ENCODE measurements around the gene RUNX2. TPM values are rescaled to one million over a fixed set of nuclear protein-coding genes. Genes with fewer than 3 reads are reported as not detected.

The RUNX2 gene
- total RNA-seq, 6 experiments from 2014 or later, result 7.4 to 12.7 (median 10.8) TPM

- no peak for DNase-seq
- Mint-ChIP-seq H3K36me3 (ENCODE audit: low read depth) (peaks cover 53% of the 10 kb centered on the region), H3K27ac (no peak overlapping the region; the same call in 1 of the 2 replicates), H3K4me1 (ENCODE audit: low read depth) (peaks cover 19% of the 10 kb centered on the region), H3K27me3 (ENCODE audit: insufficient read depth) (no peaks in the 10 kb centered on the region), H3K4me3 (no peak overlapping the region), H3K9me3 (no peaks in the 10 kb centered on the region)
- no peak for TF ChIP-seq CTCF (IDR thresholded peaks at IDR 0.05)
Measured at GRCh38 chr6:45498591-45498990, 170.5 kb downstream of the RUNX2 start.

GRCh38 chr6:45500924-45501816 lies 173.0 kb downstream of the RUNX2 start:
- DNase-seq, result no peak

GRCh38 chr6:45502456-45502855 lies 174.3 kb downstream of the RUNX2 start:
- Mint-ChIP-seq H3K36me3 (ENCODE audit: low read depth) (peaks cover 36% of the 10 kb centered on the region), H3K27ac (no peak overlapping the region), H3K4me3 (no peak overlapping the region), H3K4me1 (ENCODE audit: low read depth) (peaks cover 42% of the 10 kb centered on the region), H3K9me3 (no peaks in the 10 kb centered on the region), H3K27me3 (ENCODE audit: insufficient read depth) (no peaks in the 10 kb centered on the region)
- DNase-seq, result no peak
- TF ChIP-seq CTCF (IDR thresholded peaks at IDR 0.05), result no peak

More at GRCh38 chr6:45500924-45501816, 173.0 kb downstream of the RUNX2 start:
- Mint-ChIP-seq H3K27me3 (ENCODE audit: insufficient read depth) (no peaks in the 10 kb centered on the region), H3K4me1 (ENCODE audit: low read depth) (peaks cover 40% of the 10 kb centered on the region), H3K36me3 (ENCODE audit: low read depth) (peaks cover 45% of the 10 kb centered on the region), H3K9me3 (no peaks in the 10 kb centered on the region), H3K4me3 (no peak overlapping the region), H3K27ac (no peak overlapping the region)
- no peak for TF ChIP-seq CTCF (IDR thresholded peaks at IDR 0.05)

GRCh38 chr6:45504947-45505346 lies 176.8 kb downstream of the RUNX2 start:
- peak overlapping the region; percentile 93 for H3K27ac Mint-ChIP-seq
- peak; percentile 70 for DNase-seq
- H3K4me3 Mint-ChIP-seq, result peak overlapping the region; percentile 81
- no peaks in the 10 kb centered on the region for H3K9me3 Mint-ChIP-seq
- H3K36me3 Mint-ChIP-seq (ENCODE audit: low read depth), result peaks cover 29% of the 10 kb centered on the region
- TF ChIP-seq CTCF (IDR thresholded peaks at IDR 0.05), result no peak
- H3K4me1 Mint-ChIP-seq (ENCODE audit: low read depth), result peaks cover 42% of the 10 kb centered on the region
- H3K27me3 Mint-ChIP-seq (ENCODE audit: insufficient read depth), result no peaks in the 10 kb centered on the region

- H3K9me3 Mint-ChIP-seq, result no peaks in the 10 kb centered on the region
- H3K4me1 Mint-ChIP-seq (ENCODE audit: low read depth), result peaks cover 42% of the 10 kb centered on the region
- no peak for DNase-seq
- peak overlapping the region; percentile 81 for H3K4me3 Mint-ChIP-seq
- peaks cover 26% of the 10 kb centered on the region for H3K36me3 Mint-ChIP-seq (ENCODE audit: low read depth)
- no peak for TF ChIP-seq CTCF (IDR thresholded peaks at IDR 0.05)
- H3K27ac Mint-ChIP-seq, result peak overlapping the region; percentile 93
- no peaks in the 10 kb centered on the region for H3K27me3 Mint-ChIP-seq (ENCODE audit: insufficient read depth)
Measured at GRCh38 chr6:45505470-45505869, 177.3 kb downstream of the RUNX2 start.

Data from HFFc6 (cell line).